Body of pancreas (tissue), 4 donors: ENCODE results near the gene SHBG. TPM values are rescaled to one million over a fixed set of nuclear protein-coding genes. Genes with fewer than 3 reads are reported as not detected.

Experiments
- ATAC-seq: fragments of 150-250 bp; one replicate; pipeline ENCODE4 v1.9.1; 2016
- DNase-seq, 4 donors: peaks; one replicate each; pipeline ENCODE4 v3.0.0-alpha.2; 2019
- H3K27ac ChIP-seq, 4 donors: fragments of 200-600 bp; sonication (generic); 1 replicate in 3 of 4; 2 replicates in 1 of 4; pipeline versions ENCODE4 v1.5.1 to v1.6.1; 2016 to 2019; ENCODE audit warnings: mild to moderate bottlenecking in 1 of 4, mixed read lengths in 1 of 4, moderate library complexity in 1 of 4
- H3K27me3 ChIP-seq, 2 donors: fragments of 200-600 bp; sonication (generic); one replicate each; pipeline ENCODE4 v1.6.0; 2016; ENCODE audit warnings: mild to moderate bottlenecking in 1 of 2
- H3K36me3 ChIP-seq, 2 donors: fragments of 200-600 bp; sonication (generic); replicated peaks in 1 of 2; 2 replicates each; pipeline ENCODE4 v1.5.1; 2016; ENCODE audit warnings: low read depth in 2 of 2; ENCODE audit not compliant: insufficient read depth in 1 of 2
- H3K4me1 ChIP-seq: fragments of 200-600 bp; sonication (generic); one replicate; pipeline ENCODE4 v1.6.0; 2016
- H3K4me3 ChIP-seq, 2 donors: fragments of 200-600 bp; sonication (generic); 1 replicate in 1 of 2; 2 replicates in 1 of 2; pipeline ENCODE4 v1.5.1; 2016 to 2019
- H3K9me3 ChIP-seq, 3 donors: fragments of 200-600 bp; sonication (generic); 1 replicate in 2 of 3; 2 replicates in 1 of 3; pipeline ENCODE4 v1.5.1; 2016
- CTCF ChIP-seq, 7 experiments: fragments of 450-650 bp in 4 of 7; fragments of 200-600 bp in 3 of 7; sonication (generic) in 3 of 7; IDR thresholded peaks; one replicate each; pipeline ENCODE4 v1.5.1; 2016 to 2019; ENCODE audit warnings: antibody characterized with exemption in 7 of 7
- POLR2A ChIP-seq, 3 donors: fragments of 450-650 bp; IDR thresholded peaks; one replicate each; pipeline ENCODE4 v1.6.1; 2016; ENCODE audit warnings: antibody characterized with exemption in 3 of 3, mild to moderate bottlenecking in 2 of 3
- WGBS, 2 donors: methylation state at CpG; one replicate each; pipeline ENCODE4 v1.1.5; 2017; 5-methylcytosine and 5-hydroxymethylcytosine counted together
- intact Hi-C: fragments of 100-400 bp; cut with DNase I; formaldehyde crosslinking; loops from one replicate; pipeline ENCODE4 v1.15.1; 2023
- total RNA-seq, 2 donors: library from RNA; depleted of rRNA; stranded (reverse); fragments of >200 nt; gene quantifications; one replicate each; pipeline ENCODE4 v1.1.0, GENCODE V29; 2016

The SHBG gene
- total RNA-seq, 2 donors from 2014 or later = not detected

DNA sequence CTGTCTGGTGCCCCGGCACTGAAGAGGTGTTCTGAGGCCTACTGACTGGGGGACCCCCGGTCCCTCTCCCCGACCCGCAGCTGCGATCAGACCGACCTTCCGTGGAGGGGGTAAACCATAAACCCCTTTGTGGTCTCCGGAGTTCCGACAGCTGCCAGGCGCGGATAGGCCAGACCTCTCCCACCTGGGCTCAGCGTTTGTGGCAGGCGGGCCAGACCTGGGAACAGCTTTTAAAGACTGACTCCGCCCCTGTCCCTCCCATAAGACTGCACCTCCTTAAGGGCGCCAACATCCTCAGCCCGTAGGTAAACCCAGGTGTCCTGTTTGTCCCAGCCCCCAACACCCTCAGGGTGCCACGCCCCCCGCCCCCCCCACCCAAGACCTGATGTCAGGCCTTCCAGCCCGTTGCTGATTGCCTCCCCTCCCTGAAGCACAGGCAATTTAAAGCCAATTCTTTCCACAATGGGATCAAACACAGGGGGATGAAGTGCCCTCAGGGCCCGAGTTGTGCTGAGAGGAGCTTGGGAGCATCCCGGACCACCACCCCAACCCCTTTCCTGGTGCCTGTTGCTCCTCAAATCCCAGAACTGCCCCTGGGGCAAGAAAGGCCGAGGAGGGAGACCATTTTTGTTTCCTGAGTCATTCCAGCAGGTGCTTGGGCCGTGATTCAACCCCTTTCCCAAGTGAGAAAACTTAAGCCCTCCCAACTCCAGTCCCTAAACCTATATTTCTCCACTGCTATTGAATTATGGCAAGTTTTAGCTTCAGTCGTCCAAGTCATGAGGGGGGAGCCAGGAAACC lies 39.8 kb upstream of the SHBG start, which contains the start of gene SOX15:
Gene SOX15 (minus strand): TSS at position 204 of the 801 bp plus-strand sequence. CDS start 418 bp downstream, outside the sequence.
- Histone ChIP-seq H3K36me3 (peaks cover 28 to 30% of the 10 kb centered on the region in 2 donors), H3K27ac (peak within 1 kb of the TSS in 1 of 4 donors; percentile 27), H3K4me1 (peaks cover 18% of the 10 kb centered on the region), H3K27me3 (no peaks in the 10 kb centered on the region), H3K9me3 (no peaks in the 10 kb centered on the region), H3K4me3 (no peak within 1 kb of the TSS)
- ATAC-seq = no peak
- no peak for DNase-seq
- 63 to 88% methylated on average over 10 to 24 of the region's 24 CpGs for WGBS, 2 donors
- TF ChIP-seq POLR2A (IDR thresholded peaks at IDR 0.05) = no peak
- no peak for TF ChIP-seq CTCF (IDR thresholded peaks at IDR 0.05)
- intact Hi-C loops = no loop called here

DNA sequence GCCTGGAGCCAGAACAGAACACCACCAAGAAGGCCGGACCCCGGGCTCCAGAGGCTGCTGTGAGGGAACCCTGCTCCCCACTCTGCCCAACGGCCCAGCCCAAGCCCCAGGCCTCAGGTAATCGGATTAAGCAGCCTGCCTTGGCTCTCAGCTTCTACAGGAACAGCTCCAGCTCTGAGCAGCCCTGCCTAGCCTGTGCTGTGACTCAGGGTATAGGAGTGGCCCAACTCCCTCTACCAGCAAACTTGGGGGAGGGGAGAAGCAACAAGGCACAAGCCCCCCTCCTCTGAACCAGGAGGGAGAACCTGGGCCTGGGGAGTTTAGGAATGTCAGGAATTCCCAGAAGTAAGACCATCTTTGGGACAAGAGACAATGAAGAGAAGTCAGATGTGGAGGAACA lies 39.2 kb upstream of the SHBG start:
- TF ChIP-seq POLR2A (IDR thresholded peaks at IDR 0.05) = no peak
- TF ChIP-seq CTCF (IDR thresholded peaks at IDR 0.05) = no peak
- Histone ChIP-seq H3K9me3 (no peaks in the 10 kb centered on the region), H3K4me1 (peaks cover 13% of the 10 kb centered on the region), H3K27ac (no peak overlapping the region), H3K36me3 (peaks cover 30 to 37% of the 10 kb centered on the region in 2 donors), H3K4me3 (no peak overlapping the region), H3K27me3 (no peaks in the 10 kb centered on the region)
- DNase-seq (no peak), ATAC-seq (no peak)
- intact Hi-C loops = no loop called here
- WGBS, 2 donors = 83 to 100% methylated on average over 1 to 4 of the region's 4 CpGs

- TF ChIP-seq POLR2A (IDR thresholded peaks at IDR 0.05) = no peak
- TF ChIP-seq CTCF (IDR thresholded peaks at IDR 0.05) = no peak
- Histone ChIP-seq H3K27me3 (no peaks in the 10 kb centered on the region), H3K4me1 (peaks cover 13% of the 10 kb centered on the region), H3K4me3 (no peak overlapping the region), H3K36me3 (peaks cover 30 to 43% of the 10 kb centered on the region in 2 donors), H3K9me3 (no peaks in the 10 kb centered on the region), H3K27ac (no peak overlapping the region)
- WGBS, 2 donors = 86 to 91% methylated on average over 4 to 5 of the region's 5 CpGs
- ATAC-seq = no peak
- intact Hi-C loops = no loop called here
- DNase-seq = no peak
Observed at GRCh38 chr17:7591596-7591995, 38.3 kb upstream of the SHBG start.

GRCh38 chr17:7592422-7593021 lies 37.4 kb upstream of the SHBG start:
- ATAC-seq = no peak
- WGBS, 2 donors = 90 to 92% methylated on average over 13 to 23 of the region's 23 CpGs
- intact Hi-C loops = no loop called here
- no peak for DNase-seq
- no peak for TF ChIP-seq POLR2A (IDR thresholded peaks at IDR 0.05)
- TF ChIP-seq CTCF (IDR thresholded peaks at IDR 0.05) = no peak
- Histone ChIP-seq H3K27me3 (no peaks in the 10 kb centered on the region), H3K36me3 (peaks cover 35 to 43% of the 10 kb centered on the region in 2 donors), H3K9me3 (no peaks in the 10 kb centered on the region), H3K4me1 (peaks cover 13% of the 10 kb centered on the region), H3K27ac (no peak overlapping the region), H3K4me3 (no peak overlapping the region)
